CD14-positive monocyte (primary cell): ENCODE data around the gene AMIGO2. TPM values are rescaled to one million over a fixed set of nuclear protein-coding genes. Genes with fewer than 3 reads are reported as not detected.

Experiments
- DNase-seq, 3 donors: peaks; one replicate each; pipeline ENCODE4 v3.0.0-alpha.2; 2011 to 2022
- H2AFZ ChIP-seq: 2 replicates; pipeline ENCODE4 v1.6.0; 2012; ENCODE audit warnings: mild to moderate bottlenecking, low read depth, low read length, inconsistent platforms; ENCODE audit not compliant: insufficient read depth, poor library complexity, severe bottlenecking
- H3K27ac ChIP-seq, 2 donors: 1 replicate in 1 of 2; 2 replicates in 1 of 2; pipeline ENCODE4 v1.5.1; 2012 to 2013; ENCODE audit warnings: low read length in 2 of 2, control low read depth in 1 of 2, inconsistent platforms in 1 of 2, low read depth in 1 of 2, mild to moderate bottlenecking in 1 of 2
- H3K27me3 ChIP-seq, 2 donors: one replicate each; pipeline versions ENCODE4 v1.6.0 to v1.6.1; 2011 to 2013; ENCODE audit warnings: low read length in 2 of 2; ENCODE audit not compliant: control insufficient read depth in 2 of 2, insufficient read depth in 2 of 2
- H3K36me3 ChIP-seq, 2 donors: replicated peaks in 1 of 2; 1 replicate in 1 of 2; 2 replicates in 1 of 2; pipeline versions ENCODE4 v1.5.1 to v1.6.1; 2012 to 2013; ENCODE audit warnings: low read length in 2 of 2, control low read depth in 1 of 2, inconsistent platforms in 1 of 2, mild to moderate bottlenecking in 1 of 2; ENCODE audit not compliant: insufficient read depth in 2 of 2, control insufficient read depth in 1 of 2
- H3K4me1 ChIP-seq, 2 donors: 1 replicate in 1 of 2; 2 replicates in 1 of 2; pipeline versions ENCODE4 v1.5.1 to v1.6.1; 2012 to 2013; ENCODE audit warnings: low read length in 2 of 2, control low read depth in 1 of 2, inconsistent platforms in 1 of 2, mild to moderate bottlenecking in 1 of 2, moderate library complexity in 1 of 2; ENCODE audit not compliant: insufficient read depth in 2 of 2, control insufficient read depth in 1 of 2
- H3K4me2 ChIP-seq: replicated peaks from 2 replicates; pipeline ENCODE3; 2012; ENCODE audit warnings: low read length, moderate library complexity, mild to moderate bottlenecking; ENCODE audit not compliant: poor library complexity, severe bottlenecking; ENCODE audit errors: extremely low read depth
- H3K4me3 ChIP-seq, 3 experiments: fragments of 200-600 bp in 1 of 3; sonication (generic) in 1 of 3; replicated peaks in 1 of 3; 1 replicate in 2 of 3; 2 replicates in 1 of 3; pipeline ENCODE4 v1.5.1; 2011 to 2013; ENCODE audit warnings: low read length in 3 of 3, mild to moderate bottlenecking in 3 of 3, control low read depth in 2 of 3, low read depth in 2 of 3, inconsistent platforms in 1 of 3, moderate library complexity in 1 of 3
- H3K79me2 ChIP-seq: 2 replicates; pipeline ENCODE4 v1.6.0; 2012; ENCODE audit warnings: mild to moderate bottlenecking, control low read depth, inconsistent platforms, low read length, moderate library complexity; ENCODE audit not compliant: insufficient read depth
- H3K9ac ChIP-seq: 2 replicates; pipeline ENCODE4 v1.6.0; 2017; ENCODE audit warnings: low read length, mild to moderate bottlenecking; ENCODE audit not compliant: insufficient read depth, poor library complexity, severe bottlenecking
- H3K9me3 ChIP-seq, 2 donors: replicated peaks in 1 of 2; 1 replicate in 1 of 2; 2 replicates in 1 of 2; pipeline versions ENCODE4 v1.5.1 to v1.6.1; 2012 to 2013; ENCODE audit warnings: low read length in 2 of 2, control low read depth in 1 of 2; ENCODE audit not compliant: control insufficient read depth in 1 of 2, insufficient read depth in 1 of 2
- H4K20me1 ChIP-seq: 2 replicates; pipeline ENCODE4 v1.6.0; 2012; ENCODE audit warnings: mild to moderate bottlenecking, low read length, control low read depth, moderate library complexity; ENCODE audit not compliant: insufficient read depth
- H3K27ac Mint-ChIP-seq, 7 donors: one replicate each; pipeline ENCODE4 v1.8.0; 2020; ENCODE audit warnings: mild to moderate bottlenecking in 7 of 7, mixed read lengths in 7 of 7, moderate library complexity in 6 of 7, inconsistent platforms in 2 of 7
- H3K27me3 Mint-ChIP-seq, 3 donors: one replicate each; pipeline ENCODE4 v1.8.0; 2021 to 2022; ENCODE audit warnings: low read depth in 3 of 3, mild to moderate bottlenecking in 3 of 3, mixed read lengths in 3 of 3, moderate library complexity in 3 of 3, inconsistent platforms in 1 of 3
- H3K36me3 Mint-ChIP-seq, 2 donors: one replicate each; pipeline ENCODE4 v1.8.0; 2020; ENCODE audit warnings: mixed read lengths in 2 of 2, inconsistent platforms in 1 of 2, mild to moderate bottlenecking in 1 of 2
- H3K4me1 Mint-ChIP-seq: one replicate; pipeline ENCODE4 v1.8.0; 2020; ENCODE audit warnings: mild to moderate bottlenecking, mixed read lengths
- H3K4me3 Mint-ChIP-seq, 2 donors: one replicate each; pipeline ENCODE4 v1.8.0; 2020; ENCODE audit warnings: mild to moderate bottlenecking in 2 of 2, mixed read lengths in 2 of 2, moderate library complexity in 1 of 2
- H3K9me3 Mint-ChIP-seq, 7 donors: one replicate each; pipeline ENCODE4 v1.8.0; 2020 to 2022; ENCODE audit warnings: mixed read lengths in 7 of 7, mild to moderate bottlenecking in 6 of 7, moderate library complexity in 6 of 7, inconsistent platforms in 2 of 7
- WGBS: methylation state at CpG from one replicate; pipeline ENCODE4 v1.1.5; 2013; ENCODE audit warnings: missing lambda C conversion rate; ENCODE audit not compliant: insufficient coverage; 5-methylcytosine and 5-hydroxymethylcytosine counted together
- intact Hi-C, 2 donors: fragments of 100-400 bp; cut with micrococcal nuclease; formaldehyde crosslinking; loops; one replicate each; pipeline versions ENCODE4 v1.15.0 to v1.15.1; 2023
- polyA plus RNA-seq, 3 donors: library from polyadenylated mRNA; depleted of rRNA in 1 of 3; unstranded in 2 of 3; stranded (reverse) in 1 of 3; fragments of 300-500 nt in 2 of 3; fragments of >200 nt in 1 of 3; fragmentation: Illumina TruSeq in 2 of 3; gene quantifications; 1 replicate in 2 of 3; 2 replicates in 1 of 3; pipeline ENCODE4 v1.2.3, GENCODE V29; 2012 to 2021
- TF ChIP-seq, protein P1 (sequence below): fragments of 200-600 bp; IDR thresholded peaks from one replicate; pipeline ENCODE4 v1.8.0; 2022; ENCODE audit warnings: antibody characterized with exemption, mild to moderate bottlenecking

The AMIGO2 gene
- polyA plus RNA-seq, 3 donors = 0.14 to 0.77 (median 0.21) TPM

DNA sequence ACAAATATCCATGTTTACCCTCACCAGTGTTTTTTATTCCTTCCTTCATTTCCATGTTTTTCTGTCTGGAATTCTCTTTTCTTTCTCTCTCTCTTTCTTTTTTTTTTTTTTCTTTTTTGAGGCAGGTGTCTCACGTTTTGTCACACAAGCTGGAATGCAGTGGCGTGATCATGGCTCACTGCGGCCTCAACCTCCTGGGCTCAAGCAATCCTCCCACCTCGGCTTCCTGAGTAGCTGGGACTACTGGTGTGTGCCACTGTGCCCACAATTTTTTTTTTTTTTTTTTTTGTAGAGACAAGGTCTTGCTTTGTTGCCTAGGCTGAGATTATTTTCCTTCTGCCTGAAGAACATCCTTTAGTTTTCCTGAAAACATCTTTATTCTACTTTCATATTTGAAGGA, 15.0 kb upstream of the AMIGO2 start:
- no peak overlapping the region for H2AFZ ChIP-seq
- H3K4me1 ChIP-seq = no peaks in the 10 kb centered on the region
- no peak for DNase-seq
- H3K27me3 ChIP-seq = no peaks in the 10 kb centered on the region
- no peaks in the 10 kb centered on the region for H4K20me1 ChIP-seq
- no peak overlapping the region for H3K27ac ChIP-seq
- H3K9me3 Mint-ChIP-seq = peaks cover 0 to 4% (median 0%) of the 10 kb centered on the region in 7 donors
- no peaks in the 10 kb centered on the region for H3K36me3 ChIP-seq
- H3K4me1 Mint-ChIP-seq = no peaks in the 10 kb centered on the region
- no peaks in the 10 kb centered on the region for H3K79me2 ChIP-seq
- no peak overlapping the region for H3K4me2 ChIP-seq
- no peaks in the 10 kb centered on the region for H3K36me3 Mint-ChIP-seq
- TF ChIP-seq, protein P1, sequence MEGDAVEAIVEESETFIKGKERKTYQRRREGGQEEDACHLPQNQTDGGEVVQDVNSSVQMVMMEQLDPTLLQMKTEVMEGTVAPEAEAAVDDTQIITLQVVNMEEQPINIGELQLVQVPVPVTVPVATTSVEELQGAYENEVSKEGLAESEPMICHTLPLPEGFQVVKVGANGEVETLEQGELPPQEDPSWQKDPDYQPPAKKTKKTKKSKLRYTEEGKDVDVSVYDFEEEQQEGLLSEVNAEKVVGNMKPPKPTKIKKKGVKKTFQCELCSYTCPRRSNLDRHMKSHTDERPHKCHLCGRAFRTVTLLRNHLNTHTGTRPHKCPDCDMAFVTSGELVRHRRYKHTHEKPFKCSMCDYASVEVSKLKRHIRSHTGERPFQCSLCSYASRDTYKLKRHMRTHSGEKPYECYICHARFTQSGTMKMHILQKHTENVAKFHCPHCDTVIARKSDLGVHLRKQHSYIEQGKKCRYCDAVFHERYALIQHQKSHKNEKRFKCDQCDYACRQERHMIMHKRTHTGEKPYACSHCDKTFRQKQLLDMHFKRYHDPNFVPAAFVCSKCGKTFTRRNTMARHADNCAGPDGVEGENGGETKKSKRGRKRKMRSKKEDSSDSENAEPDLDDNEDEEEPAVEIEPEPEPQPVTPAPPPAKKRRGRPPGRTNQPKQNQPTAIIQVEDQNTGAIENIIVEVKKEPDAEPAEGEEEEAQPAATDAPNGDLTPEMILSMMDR = no peak
- no peak overlapping the region for H3K9ac ChIP-seq
- H3K4me3 ChIP-seq = no peak overlapping the region
- peaks cover 0 to 2% (median 2%) of the 10 kb centered on the region in 3 donors for H3K27me3 Mint-ChIP-seq
- H3K27ac Mint-ChIP-seq = no peak overlapping the region
- intact Hi-C loops = no loop called here
- H3K4me3 Mint-ChIP-seq = no peak overlapping the region
- no peaks in the 10 kb centered on the region for H3K9me3 ChIP-seq
- WGBS = 93% methylated on average over 3 of the region's 4 CpGs

DNA sequence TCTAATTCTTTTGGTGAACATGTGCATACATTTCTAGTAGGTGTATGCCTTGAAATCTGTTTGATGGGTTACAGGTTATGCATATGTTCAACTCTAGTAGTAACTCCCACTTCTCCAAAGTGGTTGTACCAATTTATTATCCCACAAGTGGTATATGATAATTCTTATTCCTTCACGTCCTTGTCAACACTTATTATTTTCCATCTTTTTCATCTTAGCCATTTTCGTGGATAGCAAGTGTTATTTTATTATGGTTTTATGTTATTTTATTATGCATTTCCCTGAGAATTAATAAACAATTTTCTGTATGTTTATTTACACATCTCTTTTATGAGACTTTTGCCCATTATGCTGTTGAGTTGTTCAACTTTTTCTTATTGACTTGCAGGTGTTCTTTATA, 11.2 kb upstream of the AMIGO2 start:
- H4K20me1 ChIP-seq = no peaks in the 10 kb centered on the region
- H3K9me3 ChIP-seq = no peaks in the 10 kb centered on the region
- DNase-seq = no peak
- no peaks in the 10 kb centered on the region for H3K79me2 ChIP-seq
- Mint-ChIP-seq H3K36me3 (no peaks in the 10 kb centered on the region), H3K4me1 (peaks cover 6% of the 10 kb centered on the region), H3K27me3 (peaks cover 0 to 2% (median 0%) of the 10 kb centered on the region in 3 donors), H3K4me3 (no peak overlapping the region), H3K9me3 (peaks cover 0 to 4% (median 0%) of the 10 kb centered on the region in 7 donors), H3K27ac (no peak overlapping the region)
- intact Hi-C loops = no loop called here
- H2AFZ ChIP-seq = no peak overlapping the region
- no peaks in the 10 kb centered on the region for H3K27me3 ChIP-seq
- peaks cover 2 to 5% of the 10 kb centered on the region in 2 donors for H3K4me1 ChIP-seq
- H3K36me3 ChIP-seq = no peaks in the 10 kb centered on the region
- WGBS = no CpG with 5 or more reads among the region's 2 CpGs
- TF ChIP-seq, protein P1 = no peak
- no peak overlapping the region for H3K9ac ChIP-seq
- H3K27ac ChIP-seq = no peak overlapping the region
- no peak overlapping the region for H3K4me2 ChIP-seq
- no peak overlapping the region for H3K4me3 ChIP-seq
